ENCODE data around the gene SNX12. TPM values are rescaled to one million over a fixed set of nuclear protein-coding genes. Genes with fewer than 3 reads are reported as not detected.
"Not testable (repeated sequence)": the region's sequence is repeated elsewhere in the genome, so short reads cannot be mapped to it uniquely, and the experiment has no call there.

The SNX12 gene
- total RNA-seq, 1 experiment from 2014 or later, result 100 TPM

DNA sequence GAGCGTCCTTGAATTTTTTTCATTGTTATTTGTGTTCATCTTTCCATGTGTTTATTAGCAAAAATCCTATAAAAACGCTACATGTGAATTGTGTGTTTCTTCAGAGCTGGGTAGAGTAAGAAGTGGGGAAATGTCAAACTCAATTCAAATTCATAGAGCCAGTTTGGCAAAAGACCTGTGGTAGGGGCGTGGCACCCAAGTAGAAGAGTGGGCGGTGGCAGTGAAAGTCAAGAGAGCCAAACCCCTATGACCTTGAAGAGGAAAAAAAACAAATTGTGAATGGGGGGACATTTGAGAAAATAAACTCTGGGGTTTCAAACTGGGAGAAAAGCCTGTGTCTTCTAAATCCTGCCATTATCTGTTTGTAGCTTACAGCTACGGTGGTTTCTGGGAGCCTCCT is 23.1 kb upstream of the SNX12 start:
- DNase-seq (ENCODE audit: low read depth), result no peak

DNA sequence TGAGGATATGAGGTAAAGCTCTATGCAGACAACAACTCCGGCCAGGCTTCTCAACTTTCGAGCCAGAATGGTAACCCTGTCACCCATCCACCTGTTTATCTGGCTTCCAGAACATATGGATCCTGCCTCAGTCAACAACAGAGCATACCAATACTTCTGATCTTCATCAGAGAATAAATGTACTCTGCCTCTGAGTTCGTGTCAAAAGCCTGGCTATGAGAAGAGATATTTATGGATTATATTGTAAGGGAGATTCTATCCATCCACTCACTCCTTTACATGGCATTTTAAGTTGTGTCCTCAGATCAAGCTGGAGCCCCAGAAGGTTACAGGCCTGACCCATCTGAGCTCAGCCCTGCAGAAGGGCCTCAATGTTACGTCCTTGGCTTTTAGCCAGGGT is 17.8 kb upstream of the SNX12 start:
- DNase-seq (ENCODE audit: low read depth), result no peak

DNA sequence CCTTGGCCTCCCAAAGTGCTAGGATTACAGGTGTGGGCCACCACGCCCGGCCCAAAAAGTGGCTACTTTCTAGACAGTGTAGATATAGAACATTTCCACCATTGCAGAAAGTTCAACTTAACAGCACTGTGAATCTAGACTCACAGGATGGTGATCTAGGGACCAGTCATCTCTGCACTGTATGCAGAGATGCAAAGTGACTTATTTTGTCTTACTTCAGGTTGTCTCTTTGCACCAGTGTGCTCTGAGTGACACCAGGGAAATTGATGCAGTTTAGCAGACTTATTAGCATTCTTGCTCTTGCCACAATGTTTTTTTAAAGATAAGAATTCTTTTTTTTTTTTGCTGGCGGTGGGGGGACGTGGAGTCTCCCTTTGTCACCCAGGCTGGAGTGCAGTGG is 14.7 kb upstream of the SNX12 start:
- peak; percentile 14 for DNase-seq (ENCODE audit: low read depth)

DNA sequence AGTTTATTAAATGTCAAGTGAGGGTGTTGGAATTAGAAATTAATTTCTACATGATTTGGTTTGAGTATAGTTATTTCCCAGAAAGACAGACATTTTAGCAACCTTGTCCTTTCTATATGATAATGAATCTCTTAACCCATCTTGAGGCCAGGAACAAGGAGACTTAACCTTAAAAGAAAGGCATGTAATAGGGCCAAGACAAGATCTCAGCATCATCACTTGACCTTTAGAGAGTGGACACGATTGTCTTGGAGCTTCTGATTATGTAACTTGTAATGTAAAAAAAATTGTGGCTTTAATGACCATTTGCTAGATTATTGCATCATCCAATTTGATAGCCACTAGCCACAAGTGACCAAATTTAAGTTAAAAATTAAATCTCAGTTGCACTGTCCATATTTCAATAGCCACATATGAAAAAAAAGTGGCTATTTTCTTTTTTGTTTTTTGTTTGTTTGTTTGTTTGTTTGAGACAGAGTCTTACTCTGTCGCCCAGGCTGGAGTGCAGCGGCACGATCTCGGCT is 14.1 kb upstream of the SNX12 start:
- DNase-seq (ENCODE audit: low read depth), result peak; percentile 17

DNA sequence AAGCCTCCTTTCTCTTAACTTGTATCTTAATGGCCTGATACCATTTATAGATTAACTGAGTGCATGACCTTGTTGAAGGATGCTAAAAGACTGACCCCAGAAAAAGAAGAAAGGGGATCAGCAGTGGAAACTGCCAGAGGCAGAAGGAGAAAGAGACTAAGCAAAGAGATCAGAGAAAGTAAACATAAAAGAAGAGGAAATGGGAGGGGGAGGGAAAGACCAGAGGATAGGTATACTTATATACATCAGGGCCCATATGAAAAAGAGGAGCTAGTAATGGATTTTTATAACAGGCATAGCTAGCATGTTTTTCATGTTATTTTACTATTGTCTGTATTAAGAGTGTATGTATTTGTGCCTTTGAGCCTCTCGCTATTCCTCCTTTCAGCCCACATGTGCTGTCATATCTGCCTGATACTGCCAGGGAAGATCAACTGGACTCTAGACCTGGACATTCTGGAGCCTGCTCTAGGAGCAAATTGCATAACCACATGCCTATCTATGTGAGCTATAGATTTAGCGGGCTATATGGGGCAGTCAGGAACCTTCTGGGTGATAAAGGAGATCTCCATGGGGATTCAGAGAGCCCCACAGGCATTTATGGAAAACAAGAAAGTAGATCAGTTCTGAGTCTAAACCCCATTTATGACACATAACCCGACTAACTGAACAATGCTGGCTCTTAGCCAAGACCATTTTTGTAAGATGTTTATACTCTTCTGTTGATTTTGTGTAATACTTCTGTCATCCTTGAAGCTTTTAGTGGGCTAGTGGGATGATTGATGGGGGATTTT is 13.4 kb upstream of the SNX12 start:
- DNase-seq (ENCODE audit: low read depth), result peak; percentile 74

DNA sequence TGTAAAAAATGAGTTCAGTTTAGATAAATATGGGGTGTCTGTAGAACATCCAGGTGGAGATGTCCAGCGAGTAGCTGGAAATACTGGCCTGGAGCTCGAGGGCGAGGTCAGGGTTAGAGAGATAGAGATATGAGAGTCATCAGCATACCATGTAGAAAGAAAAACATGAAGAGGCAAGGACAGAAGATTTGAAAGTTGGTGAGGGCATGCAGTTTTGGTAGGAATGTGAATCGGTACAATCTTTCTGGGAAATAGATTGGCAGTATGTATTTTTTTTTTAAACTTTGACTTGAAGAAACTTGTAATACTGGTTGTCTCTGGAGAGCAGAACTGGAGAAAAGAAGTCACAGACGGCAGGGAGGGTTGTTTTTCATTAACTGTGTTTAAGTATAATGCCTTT is 2.4 kb upstream of the SNX12 start:
- DNase-seq (ENCODE audit: low read depth), result no peak

DNA sequence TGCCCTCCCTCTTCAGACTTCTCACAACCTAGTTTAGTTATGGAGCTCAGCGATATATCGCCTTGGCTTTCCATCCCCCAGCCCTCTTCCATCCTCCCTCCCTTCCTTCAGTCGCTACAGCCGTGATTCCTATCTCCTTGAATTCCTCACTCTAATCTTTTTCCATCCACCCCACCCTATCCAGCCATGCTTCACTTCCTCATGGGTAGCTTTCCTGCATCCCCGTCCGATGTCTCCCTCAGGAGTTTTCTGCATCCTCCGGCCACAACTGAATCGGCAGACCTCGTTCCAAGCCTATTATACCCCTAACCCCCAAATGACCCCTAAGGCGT is 456 bp downstream of the SNX12 start:
- DNase-seq (ENCODE audit: low read depth), result no peak

DNA sequence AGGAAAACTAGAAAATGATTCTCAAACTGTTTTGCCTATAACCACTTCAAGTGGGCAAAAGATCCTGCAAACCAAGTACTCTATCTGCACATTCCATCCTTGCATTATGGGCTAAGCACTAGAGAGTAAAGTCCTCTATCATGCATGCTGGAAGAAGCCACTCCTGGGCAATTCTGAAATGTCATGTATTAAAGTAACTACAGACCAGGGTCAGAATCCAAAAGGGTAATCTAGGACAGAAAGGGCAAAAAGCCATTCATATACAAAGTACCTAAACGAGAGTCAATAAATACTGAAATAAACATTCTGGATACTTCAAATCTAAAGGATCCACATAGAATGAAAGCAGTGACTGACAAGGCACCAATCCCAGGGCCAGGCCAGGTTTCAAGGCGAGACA is 1.0 kb downstream of the SNX12 start:
- no peak for DNase-seq (ENCODE audit: low read depth)

DNA sequence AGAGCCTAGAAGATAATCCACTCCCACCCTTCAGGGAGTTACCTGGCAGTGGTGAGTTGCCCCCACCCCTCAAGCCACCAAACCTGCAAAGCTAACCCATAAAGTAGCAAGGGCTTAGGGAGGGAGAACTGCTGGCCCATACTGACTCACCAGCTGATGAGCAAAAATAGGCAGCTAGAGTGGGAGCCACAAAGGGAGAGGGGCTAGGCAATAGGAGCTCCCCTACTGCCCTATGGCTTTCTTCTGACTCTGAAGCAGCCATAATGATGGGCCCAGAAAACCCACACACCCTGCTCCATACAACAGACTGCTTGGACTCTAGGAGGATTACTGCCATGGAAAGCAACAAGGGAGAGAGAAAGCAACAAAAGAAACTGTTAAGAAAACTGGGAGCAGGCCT is 8.0 kb downstream of the SNX12 start:
- no peak for DNase-seq (ENCODE audit: low read depth)

DNA sequence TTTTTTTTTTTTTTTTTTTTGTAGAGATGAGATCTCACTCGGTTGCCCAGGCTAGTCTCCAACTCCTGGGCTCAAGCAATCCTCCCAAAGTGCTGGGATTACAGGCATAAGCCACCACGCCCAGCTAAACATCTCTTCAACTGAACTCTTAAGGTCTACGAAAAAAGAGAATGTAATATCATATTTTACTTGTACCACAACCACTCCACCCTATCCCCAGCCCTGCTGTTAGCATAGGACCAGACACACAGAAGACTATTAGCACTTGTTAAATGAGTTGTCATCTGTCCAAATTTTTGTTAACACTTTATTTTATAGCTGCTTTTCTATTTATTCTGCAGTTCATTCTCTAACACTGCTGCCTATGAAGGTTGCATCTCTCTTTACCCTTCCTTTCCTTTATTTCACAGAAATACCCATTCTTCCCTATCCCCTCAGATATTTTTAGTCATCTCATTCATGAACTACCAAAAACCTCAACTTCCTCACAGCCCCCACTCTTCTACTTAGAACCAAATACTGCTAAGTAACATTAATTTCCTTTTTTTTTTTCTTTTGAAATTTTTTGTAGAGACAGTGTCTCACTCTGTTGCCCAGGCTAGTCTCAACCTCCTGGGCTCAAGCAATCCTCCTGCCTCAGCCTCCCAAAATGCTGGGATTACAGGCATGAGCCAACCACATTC is 10.1 kb downstream of the SNX12 start:
- DNase-seq (ENCODE audit: low read depth), result no peak

DNA sequence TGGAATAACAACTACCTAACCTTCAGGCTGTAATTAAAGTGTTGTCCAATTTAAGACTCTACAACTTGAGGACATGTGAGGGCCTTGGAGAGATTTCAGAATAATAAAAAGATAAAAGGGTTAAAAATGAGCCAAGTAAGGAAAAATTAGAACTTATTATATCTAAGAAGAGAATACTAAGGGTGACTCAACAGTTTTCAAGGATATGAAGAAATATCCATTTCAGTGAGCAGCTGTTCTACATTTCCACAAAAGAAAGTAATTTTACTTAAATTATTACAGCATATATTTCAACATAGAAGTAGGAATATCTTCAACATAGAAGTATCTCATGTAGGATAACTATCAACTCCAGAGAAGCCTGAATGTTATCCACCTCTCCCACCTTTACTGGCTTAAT is 11.3 kb downstream of the SNX12 start:
- no peak for DNase-seq (ENCODE audit: low read depth)

DNA sequence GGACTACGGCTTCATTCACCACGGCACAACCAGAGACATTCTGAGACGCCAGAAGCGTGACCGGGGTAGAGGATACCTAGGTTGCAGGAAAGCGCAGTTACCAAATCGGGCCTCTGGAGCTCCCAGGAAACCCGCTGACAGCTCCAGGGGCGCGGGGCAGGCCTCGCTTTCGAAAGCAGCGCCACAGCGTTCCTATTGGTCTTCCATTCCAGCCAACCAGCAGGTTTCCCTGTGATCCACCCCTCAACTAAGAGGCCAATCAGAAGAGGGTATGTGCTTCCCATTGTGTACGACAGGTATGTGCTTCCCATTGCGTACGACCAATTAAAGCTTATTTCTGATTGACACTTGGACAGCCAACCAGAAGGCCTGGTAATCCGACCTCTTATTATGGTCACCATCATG is 14.9 kb downstream of the SNX12 start:
- DNase-seq (ENCODE audit: low read depth), result no peak

DNA sequence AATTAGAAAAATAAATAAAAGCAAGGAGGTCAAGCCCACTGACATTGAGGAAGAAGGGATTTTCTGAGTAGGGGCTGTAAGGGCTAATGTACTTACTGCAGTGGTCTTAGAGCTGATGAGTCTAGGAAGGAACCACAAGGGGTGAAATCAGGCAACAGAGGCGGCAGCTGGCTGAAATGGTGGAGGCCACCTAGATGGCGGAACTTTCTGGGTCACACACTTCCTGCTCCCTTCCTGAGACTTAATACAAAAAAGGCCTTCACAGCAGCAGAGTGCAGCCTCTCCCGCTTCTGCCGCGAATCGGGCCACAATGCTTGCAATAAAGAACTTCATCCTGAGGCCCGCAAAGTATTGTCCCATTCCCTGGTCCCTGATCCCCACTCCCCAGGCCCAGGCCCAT is 15.4 kb downstream of the SNX12 start:
- DNase-seq (ENCODE audit: low read depth), result no peak

DNA sequence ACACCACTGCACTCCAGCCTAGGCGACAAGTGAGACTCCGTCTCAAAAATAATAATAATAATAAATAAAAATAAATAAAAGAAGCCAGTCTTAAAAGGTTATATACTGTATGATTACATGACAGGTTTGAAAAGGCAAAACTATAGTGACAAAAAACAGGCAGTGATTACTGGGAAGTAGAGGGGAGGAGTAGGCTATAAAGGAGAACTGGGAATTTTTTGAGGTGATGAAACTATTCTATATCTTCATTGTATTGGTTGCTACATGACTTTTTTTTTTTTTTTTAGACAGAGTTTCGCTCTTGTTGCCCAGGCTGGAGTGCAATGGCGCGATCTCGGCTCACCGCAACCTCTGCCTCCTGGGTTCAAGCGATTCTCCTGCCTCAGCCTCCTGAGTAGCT is 20.2 kb downstream of the SNX12 start:
- DNase-seq (ENCODE audit: low read depth), result not testable (repeated sequence)

DNA sequence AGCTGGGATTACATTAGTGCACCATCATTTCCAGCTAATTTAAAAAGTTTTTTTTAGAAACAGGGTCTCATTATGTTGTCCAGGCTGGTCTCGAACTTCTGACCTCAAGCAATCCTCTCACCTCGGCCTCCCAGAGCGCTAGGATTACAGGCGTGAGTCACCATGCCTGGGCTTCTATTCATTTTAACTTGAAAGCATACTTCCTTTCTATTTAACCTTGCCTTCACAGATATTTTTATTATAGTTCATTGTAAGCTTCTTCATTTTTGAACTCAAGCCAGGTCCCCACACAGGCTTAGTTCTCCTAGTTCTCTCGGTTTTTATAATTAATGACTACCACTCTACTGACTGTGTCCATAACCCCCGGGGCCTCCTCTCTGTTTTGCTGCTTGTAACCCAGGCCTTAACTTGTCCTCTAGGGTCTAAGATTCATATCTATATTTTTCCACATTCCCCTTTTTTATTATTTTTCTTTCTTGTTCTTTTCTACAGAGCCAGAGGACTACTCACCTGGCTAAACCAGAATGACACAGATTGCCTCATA is 50.7 kb downstream of the SNX12 start:
- peak; percentile 78 for DNase-seq (ENCODE audit: low read depth)

Other genes with a start within 250 kb of the SNX12 start
- not detected in 2 replicates for gene TEX11, start 159.6 kb downstream of the SNX12 start, total RNA-seq (2014; rRNA removed; shearing (Covaris generic))
- not detected in 2 replicates for gene SLC7A3, start 137.2 kb downstream of the SNX12 start, total RNA-seq (2014; rRNA removed; shearing (Covaris generic))
- 4.2 and 5.2 TPM in 2 replicates for gene FOXO4, start 27.5 kb upstream of the SNX12 start, total RNA-seq (2014; rRNA removed; shearing (Covaris generic))
- not detected in 2 replicates for gene CXorf65, start 38.4 kb upstream of the SNX12 start, total RNA-seq (2014; rRNA removed; shearing (Covaris generic))
- 2.8 and 5.3 TPM in 2 replicates for gene IL2RG, start 43.2 kb upstream of the SNX12 start, total RNA-seq (2014; rRNA removed; shearing (Covaris generic))
- gene MED12, start 50.3 kb upstream of the SNX12 start, total RNA-seq (2014; rRNA removed; shearing (Covaris generic)), result 19.6 and 42.5 TPM in 2 replicates
- 0.10 and 0.15 TPM in 2 replicates for gene NLGN3, start 76.5 kb upstream of the SNX12 start, total RNA-seq (2014; rRNA removed; shearing (Covaris generic))
- not detected in 2 replicates for gene GJB1, start 154.9 kb upstream of the SNX12 start, total RNA-seq (2014; rRNA removed; shearing (Covaris generic))
- gene ZMYM3, start 185.8 kb upstream of the SNX12 start, total RNA-seq (2014; rRNA removed; shearing (Covaris generic)), result 34.0 and 64.0 TPM in 2 replicates
- 628 and 786 TPM in 2 replicates for gene NONO, start 215.3 kb upstream of the SNX12 start, total RNA-seq (2014; rRNA removed; shearing (Covaris generic))
- gene ITGB1BP2, start 233.4 kb upstream of the SNX12 start, total RNA-seq (2014; rRNA removed; shearing (Covaris generic)), result 2.2 TPM in 1 of 2 replicates, not detected in the other

Data from M059J (cell line).